ENCODE data around the gene DNAH1. TPM values are rescaled to one million over a fixed set of nuclear protein-coding genes. Genes with fewer than 3 reads are reported as not detected.

The DNAH1 gene
- total RNA-seq, 1 experiment from 2014 or later: 8.3 TPM

DNA sequence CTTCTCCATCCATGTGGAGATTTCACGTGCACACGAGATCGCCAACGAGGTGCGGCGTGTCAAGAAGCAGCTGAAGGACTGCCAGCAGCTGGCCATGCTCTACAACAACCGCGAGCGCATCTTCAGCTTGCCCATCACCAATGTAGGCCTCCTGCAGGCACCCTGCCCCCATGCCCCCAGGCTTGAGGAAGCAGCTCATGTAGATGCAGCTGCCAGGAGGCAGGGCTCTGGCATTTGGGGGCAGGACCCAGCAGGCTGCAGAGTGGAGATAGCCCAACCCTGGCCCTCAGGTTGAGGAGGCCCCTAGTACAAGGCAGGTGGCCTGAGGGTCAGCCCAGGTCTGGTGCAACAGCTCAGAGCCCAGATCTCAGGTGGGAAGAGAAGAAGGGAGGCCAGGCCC lies 36.4 kb downstream of the DNAH1 start:
- Histone ChIP-seq H2AFZ (ENCODE audit: low read length) (no peak overlapping the region), H3K36me3 (ENCODE audit: insufficient read depth, low read length) (no peaks in the 10 kb centered on the region), H3K4me3 (ENCODE audit: low read length) (no peak overlapping the region), H3K4me2 (ENCODE audit: low read depth, low read length, poor library complexity, severe bottlenecking) (no peak overlapping the region), H3K27me3 (ENCODE audit: low read length) (no peaks in the 10 kb centered on the region), H3K79me2 (ENCODE audit: low read length) (no peaks in the 10 kb centered on the region), H3K9ac (ENCODE audit: low read length) (no peak overlapping the region), H4K20me1 (ENCODE audit: insufficient read depth, low read depth, low read length) (peaks cover 6% of the 10 kb centered on the region; the same call in 1 of the 2 replicates), H3K9me3 (ENCODE audit: low read length) (no peaks in the 10 kb centered on the region), H3K4me1 (ENCODE audit: low read length) (peaks cover 38% of the 10 kb centered on the region), H3K9me2 (replicated peaks; ENCODE audit: insufficient read depth, low read length) (no peaks in the 10 kb centered on the region), H3K27ac (ENCODE audit: low read length) (no peak overlapping the region)
- DNase-seq: no peak

DNA sequence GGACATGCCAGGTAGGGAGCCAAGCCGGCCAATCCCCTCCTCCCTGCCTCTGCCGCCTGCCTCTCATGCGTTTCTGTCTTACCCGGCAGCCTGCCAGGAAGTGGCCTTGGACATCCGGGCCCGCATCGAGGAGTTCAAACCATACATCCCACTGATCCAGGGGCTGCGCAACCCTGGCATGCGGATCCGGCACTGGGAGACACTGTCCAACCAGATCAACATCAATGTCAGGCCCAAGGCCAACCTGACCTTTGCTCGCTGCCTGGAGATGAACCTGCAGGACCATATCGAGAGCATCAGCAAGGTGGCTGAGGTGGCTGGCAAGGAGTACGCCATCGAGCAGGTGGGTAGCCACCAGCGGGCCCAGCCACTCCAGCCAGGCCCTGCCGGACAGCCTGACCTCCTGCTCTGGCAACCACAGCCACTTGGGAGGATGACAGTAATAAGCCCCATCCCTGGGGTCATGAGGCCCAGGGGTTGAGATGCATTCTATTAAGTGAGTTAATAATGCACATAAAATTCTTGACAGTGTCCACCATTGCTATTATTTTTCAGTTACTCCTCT lies 37.3 kb downstream of the DNAH1 start:
- no peak overlapping the region for H3K9ac ChIP-seq (ENCODE audit: low read length)
- H3K27me3 ChIP-seq (ENCODE audit: low read length): no peaks in the 10 kb centered on the region
- H3K36me3 ChIP-seq (ENCODE audit: insufficient read depth, low read length): no peaks in the 10 kb centered on the region
- H3K4me3 ChIP-seq (ENCODE audit: low read length): no peak overlapping the region
- no peak overlapping the region for H2AFZ ChIP-seq (ENCODE audit: low read length)
- no peak for DNase-seq
- no peak overlapping the region for H3K4me2 ChIP-seq (ENCODE audit: low read depth, low read length, poor library complexity, severe bottlenecking)
- no peaks in the 10 kb centered on the region for H3K9me3 ChIP-seq (ENCODE audit: low read length)
- H4K20me1 ChIP-seq (ENCODE audit: insufficient read depth, low read depth, low read length): peaks cover 6% of the 10 kb centered on the region; the same call in 1 of the 2 replicates
- H3K79me2 ChIP-seq (ENCODE audit: low read length): no peaks in the 10 kb centered on the region
- no peak overlapping the region for H3K27ac ChIP-seq (ENCODE audit: low read length)
- H3K4me1 ChIP-seq (ENCODE audit: low read length): peaks cover 30% of the 10 kb centered on the region
- H3K9me2 ChIP-seq (replicated peaks; ENCODE audit: insufficient read depth, low read length): no peaks in the 10 kb centered on the region

DNA sequence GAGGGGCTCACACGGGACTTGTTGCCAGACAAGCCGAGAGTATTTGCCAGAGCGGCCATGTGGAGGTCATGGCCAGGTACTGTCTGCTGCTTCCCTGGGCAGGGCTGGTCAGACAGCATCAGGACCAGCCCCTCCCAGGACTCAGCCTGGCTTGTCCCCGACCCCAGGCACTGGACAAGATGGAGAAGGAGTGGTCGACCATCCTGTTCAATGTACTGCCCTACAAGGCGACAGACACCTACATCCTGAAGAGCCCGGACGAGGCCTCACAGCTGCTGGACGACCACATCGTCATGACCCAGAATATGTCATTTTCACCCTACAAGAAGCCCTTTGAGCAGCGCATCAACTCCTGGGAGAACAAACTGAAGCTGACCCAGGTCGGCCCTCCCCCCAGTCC lies 38.6 kb downstream of the DNAH1 start:
- H3K9me2 ChIP-seq (replicated peaks; ENCODE audit: insufficient read depth, low read length): no peaks in the 10 kb centered on the region
- H3K4me3 ChIP-seq (ENCODE audit: low read length): no peak overlapping the region
- H3K9me3 ChIP-seq (ENCODE audit: low read length): no peaks in the 10 kb centered on the region
- no peak overlapping the region for H2AFZ ChIP-seq (ENCODE audit: low read length)
- no peaks in the 10 kb centered on the region for H3K36me3 ChIP-seq (ENCODE audit: insufficient read depth, low read length)
- no peak overlapping the region for H3K27ac ChIP-seq (ENCODE audit: low read length)
- H3K4me1 ChIP-seq (ENCODE audit: low read length): peaks cover 29% of the 10 kb centered on the region
- H3K9ac ChIP-seq (ENCODE audit: low read length): no peak overlapping the region
- no peak overlapping the region for H3K4me2 ChIP-seq (ENCODE audit: low read depth, low read length, poor library complexity, severe bottlenecking)
- H3K79me2 ChIP-seq (ENCODE audit: low read length): no peaks in the 10 kb centered on the region
- H3K27me3 ChIP-seq (ENCODE audit: low read length): no peaks in the 10 kb centered on the region
- peaks cover 6% of the 10 kb centered on the region; the same call in 1 of the 2 replicates for H4K20me1 ChIP-seq (ENCODE audit: insufficient read depth, low read depth, low read length)
- no peak for DNase-seq

DNA sequence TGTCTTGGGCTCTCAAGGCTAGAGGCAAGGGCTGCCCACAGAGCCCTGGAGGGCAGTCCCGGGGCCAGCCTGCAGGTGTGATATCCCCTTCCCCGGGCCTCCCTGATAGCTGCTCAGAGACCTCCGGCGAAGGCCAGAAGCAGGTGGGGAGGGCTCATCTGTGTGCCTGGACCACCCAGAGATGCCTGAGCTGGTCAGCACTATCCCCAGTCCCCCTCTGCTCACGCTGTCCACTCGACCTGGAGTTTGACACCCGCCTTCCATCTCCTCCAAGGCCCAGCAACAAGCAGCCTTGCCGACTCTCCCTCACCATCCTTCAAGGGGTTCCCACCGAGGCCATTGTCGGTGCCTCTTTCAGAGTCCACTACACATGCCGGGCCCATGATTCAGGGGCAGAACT lies 39.4 kb downstream of the DNAH1 start:
- Histone ChIP-seq H3K79me2 (ENCODE audit: low read length) (no peaks in the 10 kb centered on the region), H3K27me3 (ENCODE audit: low read length) (no peaks in the 10 kb centered on the region), H2AFZ (ENCODE audit: low read length) (no peak overlapping the region), H3K4me1 (ENCODE audit: low read length) (peaks cover 20% of the 10 kb centered on the region), H3K4me3 (ENCODE audit: low read length) (no peak overlapping the region), H3K9me3 (ENCODE audit: low read length) (no peaks in the 10 kb centered on the region), H4K20me1 (ENCODE audit: insufficient read depth, low read depth, low read length) (peaks cover 6% of the 10 kb centered on the region; the same call in 1 of the 2 replicates), H3K9me2 (replicated peaks; ENCODE audit: insufficient read depth, low read length) (no peaks in the 10 kb centered on the region), H3K27ac (ENCODE audit: low read length) (no peak overlapping the region), H3K4me2 (ENCODE audit: low read depth, low read length, poor library complexity, severe bottlenecking) (no peak overlapping the region), H3K36me3 (ENCODE audit: insufficient read depth, low read length) (no peaks in the 10 kb centered on the region), H3K9ac (ENCODE audit: low read length) (no peak overlapping the region)
- no peak for DNase-seq

DNA sequence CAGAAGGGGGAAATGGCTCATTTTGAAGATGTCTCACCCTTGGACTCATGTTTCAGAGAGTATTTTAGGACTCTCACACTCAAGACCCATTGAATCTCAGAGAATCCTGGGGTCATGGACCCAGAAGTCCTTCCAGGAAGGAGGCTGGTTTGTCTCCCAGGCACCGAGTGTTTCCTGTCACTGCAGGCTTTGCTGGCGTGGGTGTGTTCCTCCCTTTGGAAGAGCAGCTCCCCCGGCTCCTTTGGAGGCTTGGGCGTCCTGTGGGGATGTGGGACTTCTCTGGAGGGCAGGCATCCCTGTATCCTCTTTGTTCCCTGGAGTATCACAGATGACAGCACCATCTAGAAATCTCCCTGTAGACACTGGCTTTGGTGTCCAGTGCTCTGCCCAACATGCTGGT lies 40.0 kb downstream of the DNAH1 start:
- Histone ChIP-seq H3K9me3 (ENCODE audit: low read length) (no peaks in the 10 kb centered on the region), H3K27ac (ENCODE audit: low read length) (no peak overlapping the region), H3K36me3 (ENCODE audit: insufficient read depth, low read length) (no peaks in the 10 kb centered on the region), H3K4me2 (ENCODE audit: low read depth, low read length, poor library complexity, severe bottlenecking) (no peak overlapping the region), H3K4me3 (ENCODE audit: low read length) (no peak overlapping the region), H3K4me1 (ENCODE audit: low read length) (peaks cover 14% of the 10 kb centered on the region), H3K9me2 (replicated peaks; ENCODE audit: insufficient read depth, low read length) (no peaks in the 10 kb centered on the region), H3K9ac (ENCODE audit: low read length) (no peak overlapping the region), H3K79me2 (ENCODE audit: low read length) (no peaks in the 10 kb centered on the region), H3K27me3 (ENCODE audit: low read length) (no peaks in the 10 kb centered on the region), H4K20me1 (ENCODE audit: insufficient read depth, low read depth, low read length) (peaks cover 6% of the 10 kb centered on the region; the same call in 1 of the 2 replicates), H2AFZ (ENCODE audit: low read length) (no peak overlapping the region)
- no peak for DNase-seq

DNA sequence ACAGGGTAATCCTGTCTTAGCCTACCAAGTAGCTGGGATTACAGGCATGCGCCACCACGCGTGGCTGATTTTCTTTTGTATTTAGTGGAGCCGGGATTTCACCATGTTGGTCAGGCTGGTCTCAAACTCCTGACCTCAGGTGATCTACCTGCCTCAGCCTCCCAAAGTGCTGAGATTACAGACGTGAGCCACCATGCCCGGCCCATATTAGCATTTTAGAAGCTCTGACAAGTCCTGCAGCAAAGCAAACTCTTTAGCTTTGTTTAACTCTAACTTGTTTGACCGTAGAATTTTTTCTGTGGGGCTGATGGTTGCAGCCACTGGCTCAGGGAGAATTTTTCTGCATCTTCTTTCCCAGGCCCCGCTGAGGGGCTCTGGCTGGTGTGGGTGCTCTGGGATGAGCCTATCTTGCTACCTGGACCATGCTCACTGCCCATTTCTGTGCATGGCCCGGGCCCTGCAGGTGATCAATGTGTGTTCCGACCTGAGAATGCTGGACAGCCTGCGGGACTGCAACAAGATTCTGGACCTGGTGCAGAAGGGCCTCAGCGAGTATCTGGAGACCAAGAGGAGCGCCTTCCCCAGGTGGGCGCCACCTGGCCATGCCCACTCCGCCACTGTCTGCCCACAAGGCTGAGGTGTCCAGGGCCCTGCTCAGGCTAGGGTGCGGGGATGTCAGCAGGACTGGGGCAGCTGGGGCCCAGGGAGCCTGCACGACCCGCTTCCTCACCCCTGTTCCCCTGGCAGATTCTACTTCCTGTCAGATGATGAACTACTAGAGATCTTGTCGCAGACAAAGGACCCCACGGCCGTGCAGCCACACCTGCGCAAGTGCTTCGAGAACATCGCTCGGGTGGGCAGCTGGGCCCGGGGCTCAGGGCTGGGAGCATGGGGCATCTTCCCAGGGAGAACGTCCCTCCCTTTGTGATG lies 41.3 kb downstream of the DNAH1 start:
- H3K27ac ChIP-seq (ENCODE audit: low read length): no peak overlapping the region
- H3K9me2 ChIP-seq (replicated peaks; ENCODE audit: insufficient read depth, low read length): no peaks in the 10 kb centered on the region
- H3K4me3 ChIP-seq (ENCODE audit: low read length): no peak overlapping the region
- no peaks in the 10 kb centered on the region; the same call in 1 of the 2 replicates for H4K20me1 ChIP-seq (ENCODE audit: insufficient read depth, low read depth, low read length)
- H3K4me1 ChIP-seq (ENCODE audit: low read length): peaks cover 2% of the 10 kb centered on the region; the same call in 1 of the 2 replicates
- no peaks in the 10 kb centered on the region for H3K36me3 ChIP-seq (ENCODE audit: insufficient read depth, low read length)
- no peak overlapping the region for H3K4me2 ChIP-seq (ENCODE audit: low read depth, low read length, poor library complexity, severe bottlenecking)
- no peaks in the 10 kb centered on the region for H3K79me2 ChIP-seq (ENCODE audit: low read length)
- H3K27me3 ChIP-seq (ENCODE audit: low read length): no peaks in the 10 kb centered on the region
- H2AFZ ChIP-seq (ENCODE audit: low read length): no peak overlapping the region
- no peak overlapping the region for H3K9ac ChIP-seq (ENCODE audit: low read length)
- no peak for DNase-seq
- no peaks in the 10 kb centered on the region for H3K9me3 ChIP-seq (ENCODE audit: low read length)

DNA sequence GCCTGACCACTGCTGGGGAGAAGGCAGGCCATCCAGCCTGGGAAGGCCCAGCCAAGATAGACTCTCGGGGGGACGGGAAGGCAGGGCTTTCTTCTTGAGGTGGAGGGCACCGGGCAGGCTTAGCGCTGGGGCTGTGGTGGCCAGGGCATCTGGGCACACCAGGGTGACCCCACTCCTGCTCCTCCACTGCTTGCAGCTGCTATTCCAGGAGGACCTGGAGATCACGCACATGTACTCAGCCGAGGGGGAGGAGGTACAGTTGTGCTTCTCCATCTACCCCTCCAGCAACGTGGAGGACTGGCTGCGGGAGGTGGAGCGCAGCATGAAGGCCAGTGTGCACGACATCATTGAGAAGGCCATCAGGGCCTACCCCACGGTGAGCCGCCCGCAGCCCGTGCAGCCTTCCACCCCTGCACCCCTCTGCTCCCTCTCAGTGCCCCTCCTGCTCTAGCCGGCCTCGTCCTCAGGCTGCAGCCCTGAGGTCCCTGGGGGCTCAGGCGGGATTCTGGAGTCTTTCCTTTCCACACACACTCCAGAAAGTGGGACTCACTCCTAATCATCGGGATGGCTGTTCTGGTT lies 42.3 kb downstream of the DNAH1 start:
- Histone ChIP-seq H3K9me2 (replicated peaks; ENCODE audit: insufficient read depth, low read length) (no peaks in the 10 kb centered on the region), H3K9me3 (ENCODE audit: low read length) (no peaks in the 10 kb centered on the region), H2AFZ (ENCODE audit: low read length) (no peak overlapping the region), H3K4me3 (ENCODE audit: low read length) (no peak overlapping the region), H3K79me2 (ENCODE audit: low read length) (no peaks in the 10 kb centered on the region), H3K4me2 (ENCODE audit: low read depth, low read length, poor library complexity, severe bottlenecking) (no peak overlapping the region), H3K27me3 (ENCODE audit: low read length) (no peaks in the 10 kb centered on the region), H3K27ac (ENCODE audit: low read length) (no peak overlapping the region), H3K9ac (ENCODE audit: low read length) (no peak overlapping the region), H4K20me1 (ENCODE audit: insufficient read depth, low read depth, low read length) (peaks cover 3% of the 10 kb centered on the region; the same call in 1 of the 2 replicates), H3K4me1 (ENCODE audit: low read length) (no peaks in the 10 kb centered on the region), H3K36me3 (ENCODE audit: insufficient read depth, low read length) (no peaks in the 10 kb centered on the region)
- no peak for DNase-seq

All from Karpas-422 (cell line).